Measurements from ENCODE around the gene CLCN1.

DNA sequence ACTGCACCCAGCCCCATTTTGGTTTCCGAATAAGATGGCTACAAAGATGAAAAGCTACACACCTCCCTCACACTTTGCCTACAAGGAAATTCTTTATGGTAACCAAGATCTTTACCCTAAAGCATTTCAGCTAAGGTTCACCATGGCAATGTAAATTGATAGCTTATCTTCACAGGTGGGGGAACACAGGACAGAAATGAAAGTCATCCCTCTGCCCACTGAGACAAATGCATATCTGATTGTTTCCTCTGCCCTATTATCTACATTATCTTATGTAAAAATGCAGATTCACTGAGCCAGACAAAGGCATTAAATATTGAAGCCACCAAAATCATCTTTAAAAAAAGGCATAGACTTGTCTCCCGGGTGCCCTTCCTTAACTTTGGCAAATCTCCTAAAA lies 34.4 kb upstream of the CLCN1 start:
- TF ChIP-seq, protein P1, sequence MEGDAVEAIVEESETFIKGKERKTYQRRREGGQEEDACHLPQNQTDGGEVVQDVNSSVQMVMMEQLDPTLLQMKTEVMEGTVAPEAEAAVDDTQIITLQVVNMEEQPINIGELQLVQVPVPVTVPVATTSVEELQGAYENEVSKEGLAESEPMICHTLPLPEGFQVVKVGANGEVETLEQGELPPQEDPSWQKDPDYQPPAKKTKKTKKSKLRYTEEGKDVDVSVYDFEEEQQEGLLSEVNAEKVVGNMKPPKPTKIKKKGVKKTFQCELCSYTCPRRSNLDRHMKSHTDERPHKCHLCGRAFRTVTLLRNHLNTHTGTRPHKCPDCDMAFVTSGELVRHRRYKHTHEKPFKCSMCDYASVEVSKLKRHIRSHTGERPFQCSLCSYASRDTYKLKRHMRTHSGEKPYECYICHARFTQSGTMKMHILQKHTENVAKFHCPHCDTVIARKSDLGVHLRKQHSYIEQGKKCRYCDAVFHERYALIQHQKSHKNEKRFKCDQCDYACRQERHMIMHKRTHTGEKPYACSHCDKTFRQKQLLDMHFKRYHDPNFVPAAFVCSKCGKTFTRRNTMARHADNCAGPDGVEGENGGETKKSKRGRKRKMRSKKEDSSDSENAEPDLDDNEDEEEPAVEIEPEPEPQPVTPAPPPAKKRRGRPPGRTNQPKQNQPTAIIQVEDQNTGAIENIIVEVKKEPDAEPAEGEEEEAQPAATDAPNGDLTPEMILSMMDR (IDR thresholded peaks at IDR 0.05): no peak
- no peak for TF ChIP-seq HDAC2 (IDR thresholded peaks at IDR 0.05)
- no peak for TF ChIP-seq MAFK (IDR thresholded peaks at IDR 0.05; ENCODE audit: partially characterized antibody)
- TF ChIP-seq CEBPB (IDR thresholded peaks at IDR 0.05): no peak
- TF ChIP-seq EP300 (IDR thresholded peaks at IDR 0.05): no peak
